Body of pancreas (tissue), 4 donors: ENCODE results near the gene BARHL1.

Experiments used
- POLR2A ChIP-seq, 3 donors: fragments of 450-650 bp; IDR thresholded peaks; one replicate each; pipeline ENCODE4 v1.6.1; 2016; ENCODE audit warnings: antibody characterized with exemption in 3 of 3, mild to moderate bottlenecking in 2 of 3
- TF ChIP-seq, protein P1 (sequence below), 7 experiments: fragments of 450-650 bp in 4 of 7; fragments of 200-600 bp in 3 of 7; sonication (generic) in 3 of 7; IDR thresholded peaks; one replicate each; pipeline ENCODE4 v1.5.1; 2016 to 2019; ENCODE audit warnings: antibody characterized with exemption in 7 of 7

DNA sequence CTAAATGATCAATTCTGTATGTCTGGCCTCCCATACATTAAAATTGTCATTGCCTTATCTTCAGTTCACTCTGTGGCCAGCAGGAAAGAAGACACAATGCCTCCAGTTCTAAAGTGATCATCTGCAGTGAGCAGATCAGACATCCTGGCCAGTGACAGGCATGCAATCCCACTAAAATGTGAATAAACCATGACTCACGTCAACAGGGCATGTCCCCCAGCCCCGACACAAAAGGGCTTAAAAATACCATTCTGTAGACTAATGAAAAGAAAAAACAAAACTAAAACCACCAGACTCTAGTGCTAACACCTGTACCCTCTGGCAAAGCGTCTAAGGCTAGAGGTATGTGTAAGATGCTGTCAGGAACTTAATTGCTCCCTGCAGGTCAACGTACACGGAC is 48.9 kb downstream of the BARHL1 start:
- no peak for TF ChIP-seq POLR2A (IDR thresholded peaks at IDR 0.05)
- TF ChIP-seq, protein P1, sequence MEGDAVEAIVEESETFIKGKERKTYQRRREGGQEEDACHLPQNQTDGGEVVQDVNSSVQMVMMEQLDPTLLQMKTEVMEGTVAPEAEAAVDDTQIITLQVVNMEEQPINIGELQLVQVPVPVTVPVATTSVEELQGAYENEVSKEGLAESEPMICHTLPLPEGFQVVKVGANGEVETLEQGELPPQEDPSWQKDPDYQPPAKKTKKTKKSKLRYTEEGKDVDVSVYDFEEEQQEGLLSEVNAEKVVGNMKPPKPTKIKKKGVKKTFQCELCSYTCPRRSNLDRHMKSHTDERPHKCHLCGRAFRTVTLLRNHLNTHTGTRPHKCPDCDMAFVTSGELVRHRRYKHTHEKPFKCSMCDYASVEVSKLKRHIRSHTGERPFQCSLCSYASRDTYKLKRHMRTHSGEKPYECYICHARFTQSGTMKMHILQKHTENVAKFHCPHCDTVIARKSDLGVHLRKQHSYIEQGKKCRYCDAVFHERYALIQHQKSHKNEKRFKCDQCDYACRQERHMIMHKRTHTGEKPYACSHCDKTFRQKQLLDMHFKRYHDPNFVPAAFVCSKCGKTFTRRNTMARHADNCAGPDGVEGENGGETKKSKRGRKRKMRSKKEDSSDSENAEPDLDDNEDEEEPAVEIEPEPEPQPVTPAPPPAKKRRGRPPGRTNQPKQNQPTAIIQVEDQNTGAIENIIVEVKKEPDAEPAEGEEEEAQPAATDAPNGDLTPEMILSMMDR (IDR thresholded peaks at IDR 0.05), result no peak
